Measurements from ENCODE around the gene GMCL1. TPM values are rescaled to one million over a fixed set of nuclear protein-coding genes. Genes with fewer than 3 reads are reported as not detected.

Gene GMCL1
- total RNA-seq, 1 donor from 2014 or later: 16.3 TPM

DNA sequence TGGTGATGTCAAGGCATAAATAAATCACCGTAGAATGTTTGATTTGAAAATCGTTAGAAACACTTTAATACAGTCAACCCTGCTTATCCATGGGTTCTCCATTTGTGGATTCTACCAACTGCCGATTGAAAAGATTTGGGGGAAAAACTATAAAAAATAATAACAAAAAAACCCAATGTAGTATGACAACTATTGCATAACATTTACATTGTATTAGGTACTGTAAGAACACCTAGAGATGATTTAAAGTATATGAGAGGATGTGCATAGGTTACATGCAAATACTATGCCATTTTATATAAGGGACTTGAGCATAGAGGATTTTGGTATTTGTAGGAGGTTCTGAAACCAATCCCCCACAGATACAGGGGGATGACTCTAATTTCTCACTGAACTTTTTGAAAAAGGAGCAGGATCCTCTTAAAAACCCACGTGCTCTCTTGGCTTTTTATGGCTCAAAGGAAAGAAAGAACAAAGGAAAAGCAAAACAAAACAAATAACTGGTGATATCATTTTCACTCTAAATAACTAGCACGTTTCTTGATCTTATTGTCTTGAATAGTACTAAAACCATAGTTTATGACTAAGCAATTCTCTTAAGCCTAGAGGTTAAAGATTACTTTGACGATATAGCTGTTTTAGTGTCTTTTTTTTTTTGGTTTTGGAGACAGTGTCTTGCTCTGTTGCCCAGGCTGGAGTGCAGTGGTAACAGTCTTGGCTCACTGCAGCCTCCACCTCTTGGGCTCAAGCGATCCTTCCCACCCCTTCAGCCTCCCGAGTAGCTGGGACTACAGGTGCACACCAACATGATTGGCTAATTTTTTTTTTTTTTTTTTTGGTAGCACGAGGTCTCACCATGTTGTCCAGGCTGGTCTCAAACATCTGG, 17.0 kb downstream of the GMCL1 start:
- DNase-seq (ENCODE audit: low spot score in 2 of 2, unreplicated experiment in 2 of 2): no peak
- H3K36me3 Mint-ChIP-seq: peaks cover 21% of the 10 kb centered on the region
- no peak overlapping the region for H3K27ac Mint-ChIP-seq
- TF ChIP-seq, protein P1, sequence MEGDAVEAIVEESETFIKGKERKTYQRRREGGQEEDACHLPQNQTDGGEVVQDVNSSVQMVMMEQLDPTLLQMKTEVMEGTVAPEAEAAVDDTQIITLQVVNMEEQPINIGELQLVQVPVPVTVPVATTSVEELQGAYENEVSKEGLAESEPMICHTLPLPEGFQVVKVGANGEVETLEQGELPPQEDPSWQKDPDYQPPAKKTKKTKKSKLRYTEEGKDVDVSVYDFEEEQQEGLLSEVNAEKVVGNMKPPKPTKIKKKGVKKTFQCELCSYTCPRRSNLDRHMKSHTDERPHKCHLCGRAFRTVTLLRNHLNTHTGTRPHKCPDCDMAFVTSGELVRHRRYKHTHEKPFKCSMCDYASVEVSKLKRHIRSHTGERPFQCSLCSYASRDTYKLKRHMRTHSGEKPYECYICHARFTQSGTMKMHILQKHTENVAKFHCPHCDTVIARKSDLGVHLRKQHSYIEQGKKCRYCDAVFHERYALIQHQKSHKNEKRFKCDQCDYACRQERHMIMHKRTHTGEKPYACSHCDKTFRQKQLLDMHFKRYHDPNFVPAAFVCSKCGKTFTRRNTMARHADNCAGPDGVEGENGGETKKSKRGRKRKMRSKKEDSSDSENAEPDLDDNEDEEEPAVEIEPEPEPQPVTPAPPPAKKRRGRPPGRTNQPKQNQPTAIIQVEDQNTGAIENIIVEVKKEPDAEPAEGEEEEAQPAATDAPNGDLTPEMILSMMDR (IDR thresholded peaks at IDR 0.05; ENCODE audit: unreplicated experiment): no peak
- H3K4me3 Mint-ChIP-seq: no peak overlapping the region
- no peaks in the 10 kb centered on the region for H3K4me1 Mint-ChIP-seq
- no peaks in the 10 kb centered on the region for H3K9me3 Mint-ChIP-seq
- no peaks in the 10 kb centered on the region for H3K27me3 Mint-ChIP-seq (ENCODE audit: low read depth)

GRCh38 chr2:69847068-69847828, 17.8 kb downstream of the GMCL1 start:
- DNase-seq (ENCODE audit: low spot score in 2 of 2, unreplicated experiment in 2 of 2): no peak
- H3K4me1 Mint-ChIP-seq: no peaks in the 10 kb centered on the region
- no peaks in the 10 kb centered on the region for H3K27me3 Mint-ChIP-seq (ENCODE audit: low read depth)
- TF ChIP-seq, protein P1 (IDR thresholded peaks at IDR 0.05; ENCODE audit: unreplicated experiment): no peak
- peaks cover 23% of the 10 kb centered on the region for H3K36me3 Mint-ChIP-seq
- no peaks in the 10 kb centered on the region for H3K9me3 Mint-ChIP-seq
- H3K4me3 Mint-ChIP-seq: no peak overlapping the region
- no peak overlapping the region for H3K27ac Mint-ChIP-seq

GRCh38 chr2:69848186-69848790, 18.8 kb downstream of the GMCL1 start:
- Mint-ChIP-seq H3K36me3 (peaks cover 24% of the 10 kb centered on the region), H3K27me3 (ENCODE audit: low read depth) (no peaks in the 10 kb centered on the region), H3K9me3 (no peaks in the 10 kb centered on the region), H3K4me3 (no peak overlapping the region), H3K27ac (no peak overlapping the region), H3K4me1 (no peaks in the 10 kb centered on the region)
- no peak for DNase-seq (ENCODE audit: low spot score in 2 of 2, unreplicated experiment in 2 of 2)
- TF ChIP-seq, protein P1 (IDR thresholded peaks at IDR 0.05; ENCODE audit: unreplicated experiment): no peak

- Mint-ChIP-seq H3K4me1 (no peaks in the 10 kb centered on the region), H3K36me3 (peaks cover 8% of the 10 kb centered on the region), H3K9me3 (no peaks in the 10 kb centered on the region), H3K27ac (no peak overlapping the region), H3K27me3 (ENCODE audit: low read depth) (no peaks in the 10 kb centered on the region), H3K4me3 (no peak overlapping the region)
- no peak for DNase-seq (ENCODE audit: low spot score in 2 of 2, unreplicated experiment in 2 of 2)
- TF ChIP-seq, protein P1 (IDR thresholded peaks at IDR 0.05; ENCODE audit: unreplicated experiment): no peak
Observed at GRCh38 chr2:69858261-69858660, 28.8 kb downstream of the GMCL1 start.

DNA sequence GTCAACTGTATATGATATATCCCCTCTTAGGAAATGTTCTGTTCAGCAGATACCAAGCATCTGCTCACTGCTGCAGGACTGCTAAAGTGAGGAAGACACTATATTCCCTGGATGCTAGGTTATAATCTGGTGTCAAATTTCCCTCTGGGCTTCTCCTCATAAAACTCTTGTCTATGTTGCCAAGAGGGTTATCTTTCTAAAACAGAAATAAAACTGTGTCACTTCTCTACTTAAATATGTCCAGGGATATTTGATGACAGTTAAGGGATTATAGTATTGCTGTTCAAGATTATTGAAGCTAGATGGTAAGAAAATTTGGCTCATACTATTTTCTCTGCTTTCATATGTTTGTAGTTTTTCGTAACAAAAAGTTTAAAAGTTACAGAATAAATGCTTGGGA, 33.8 kb downstream of the GMCL1 start:
- TF ChIP-seq, protein P1 (IDR thresholded peaks at IDR 0.05; ENCODE audit: unreplicated experiment): no peak
- Mint-ChIP-seq H3K36me3 (peaks cover 21% of the 10 kb centered on the region), H3K27me3 (ENCODE audit: low read depth) (no peaks in the 10 kb centered on the region), H3K4me3 (no peak overlapping the region), H3K9me3 (no peaks in the 10 kb centered on the region), H3K27ac (no peak overlapping the region), H3K4me1 (peaks cover 3% of the 10 kb centered on the region)
- DNase-seq (ENCODE audit: low spot score in 2 of 2, unreplicated experiment in 2 of 2): no peak

All from mesothelial cell of epicardium (in vitro differentiated cells).